T-helper 1 cell (primary cell): ENCODE data around the gene TFF3.

Source experiments
- DNase-seq, 5 donors: peaks; one replicate each; pipeline ENCODE4 v3.0.0-alpha.2; 2012 to 2020

TFF3 gene

GRCh38 chr21:42346866-42347600 lies 31.8 kb upstream of the TFF3 start:
- DNase-seq: no peak

DNA sequence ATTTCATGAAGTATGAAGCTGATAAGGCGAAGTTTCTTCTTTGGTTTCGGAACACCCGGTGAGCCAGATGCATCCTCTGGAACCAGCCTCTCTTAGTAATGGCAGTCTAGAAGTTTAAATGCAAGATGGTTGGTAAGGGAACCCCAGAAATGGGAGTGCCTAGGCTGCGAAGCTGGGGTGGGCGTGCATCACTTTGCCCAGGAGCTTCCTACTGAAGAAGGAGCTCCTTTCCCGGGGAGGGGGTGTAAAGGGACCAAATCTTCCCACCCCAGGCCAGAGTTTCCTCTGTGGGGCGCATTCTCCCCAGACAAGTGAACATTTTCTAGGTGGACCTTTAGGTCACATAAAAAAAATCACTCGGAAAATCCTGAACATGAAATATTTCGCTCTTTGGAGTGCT lies 31.2 kb upstream of the TFF3 start:
- DNase-seq: no peak

DNA sequence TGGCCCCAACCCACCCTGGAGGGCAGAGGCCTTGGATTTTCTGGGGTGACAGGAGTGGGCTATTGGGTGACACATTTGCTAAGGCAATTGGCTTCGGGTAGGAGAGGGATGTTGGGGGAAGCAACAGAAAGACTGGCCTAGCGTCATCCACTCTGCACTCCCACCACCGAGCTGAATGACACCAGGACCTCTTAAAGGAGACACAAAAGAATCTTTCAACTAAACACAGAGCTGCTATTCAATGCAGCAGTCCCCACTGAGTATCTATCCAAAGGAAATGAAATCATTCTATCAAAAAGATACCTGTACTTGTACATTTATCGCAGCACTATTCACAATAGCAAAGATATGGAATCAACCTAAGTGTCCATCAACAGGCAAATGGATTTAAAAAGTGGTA lies 29.4 kb upstream of the TFF3 start:
- DNase-seq: no peak

DNA sequence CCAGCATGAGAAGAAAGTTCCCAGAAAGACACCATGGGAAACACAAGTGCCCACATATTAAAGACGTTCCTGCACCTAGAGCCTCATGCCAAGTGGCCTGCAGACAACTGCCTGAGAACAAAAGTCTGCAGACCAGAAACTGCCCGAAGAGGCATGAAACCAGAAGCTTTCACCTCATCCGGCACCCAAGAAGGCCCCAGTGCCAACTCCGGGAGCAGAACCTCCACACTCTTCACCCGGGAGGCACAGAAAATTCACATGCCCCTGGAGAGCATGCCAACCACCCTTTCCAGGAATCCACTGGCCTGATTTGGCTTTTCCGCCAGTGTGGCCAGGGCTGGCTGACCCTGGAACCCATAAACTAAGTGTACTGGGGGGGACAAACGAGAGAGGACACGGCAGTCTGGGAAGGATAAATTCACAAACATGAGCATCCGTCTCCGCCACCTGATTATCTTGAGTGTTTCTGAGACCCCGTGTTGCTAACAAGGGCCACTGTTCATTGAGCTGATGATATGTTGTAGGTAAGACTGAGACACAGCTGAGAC lies 28.8 kb upstream of the TFF3 start:
- no peak for DNase-seq

DNA sequence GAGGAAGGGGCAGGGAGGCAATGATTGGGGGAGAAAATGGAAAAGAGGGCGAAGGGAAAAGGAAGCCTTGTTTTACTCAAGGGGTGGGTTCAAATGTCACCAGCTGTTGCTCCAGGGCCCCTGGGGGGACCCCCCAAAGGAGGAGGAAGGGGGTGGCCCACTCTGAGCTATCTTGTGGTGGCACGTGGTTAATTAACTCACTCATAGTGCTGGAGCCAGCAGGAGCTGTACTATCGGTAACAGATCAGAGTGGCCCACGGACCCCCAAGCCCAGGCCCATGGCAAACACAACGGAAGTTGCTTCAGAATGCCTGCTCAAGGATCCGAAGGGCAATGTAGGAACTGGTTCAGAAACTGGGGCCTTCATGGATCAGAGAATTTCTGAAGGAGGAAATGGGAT lies 28.3 kb upstream of the TFF3 start:
- DNase-seq: no peak

- no peak for DNase-seq
Measured at GRCh38 chr21:42343101-42343500, 27.9 kb upstream of the TFF3 start.

DNA sequence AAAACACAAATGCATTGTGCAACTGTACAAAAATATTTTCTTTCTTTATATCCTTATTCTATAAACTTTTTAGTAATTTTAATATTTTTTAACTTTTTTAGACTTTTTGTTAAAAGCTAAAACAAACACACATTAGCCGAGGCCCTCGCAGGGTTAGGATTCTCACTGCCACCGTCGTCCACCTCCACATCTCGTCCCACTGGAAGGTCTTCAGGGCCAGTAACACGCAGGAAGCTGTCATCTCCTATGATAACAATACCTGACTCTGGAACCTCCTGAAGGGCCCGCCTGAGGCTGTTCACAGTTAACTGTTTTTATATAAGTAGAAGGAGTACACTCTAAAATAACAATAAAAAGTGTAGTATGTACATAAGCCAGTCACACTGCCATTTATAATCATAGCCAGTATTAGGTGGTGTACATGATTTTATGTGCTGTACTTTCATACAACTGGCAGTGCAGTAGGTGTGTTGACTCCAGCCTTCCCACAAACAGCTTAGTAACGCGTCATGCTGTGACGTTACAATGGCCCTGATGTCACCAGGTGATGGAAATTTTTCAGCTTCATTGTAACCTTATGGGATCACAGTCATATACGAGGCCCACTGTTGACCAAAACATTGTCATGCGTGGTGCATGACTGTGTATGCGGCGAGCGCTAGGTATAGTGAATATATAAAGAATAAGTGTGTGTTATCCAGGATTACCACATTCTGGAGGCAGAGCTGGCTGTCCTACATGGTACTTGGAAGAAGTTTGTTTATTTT lies 26.8 kb upstream of the TFF3 start:
- DNase-seq: no peak

DNA sequence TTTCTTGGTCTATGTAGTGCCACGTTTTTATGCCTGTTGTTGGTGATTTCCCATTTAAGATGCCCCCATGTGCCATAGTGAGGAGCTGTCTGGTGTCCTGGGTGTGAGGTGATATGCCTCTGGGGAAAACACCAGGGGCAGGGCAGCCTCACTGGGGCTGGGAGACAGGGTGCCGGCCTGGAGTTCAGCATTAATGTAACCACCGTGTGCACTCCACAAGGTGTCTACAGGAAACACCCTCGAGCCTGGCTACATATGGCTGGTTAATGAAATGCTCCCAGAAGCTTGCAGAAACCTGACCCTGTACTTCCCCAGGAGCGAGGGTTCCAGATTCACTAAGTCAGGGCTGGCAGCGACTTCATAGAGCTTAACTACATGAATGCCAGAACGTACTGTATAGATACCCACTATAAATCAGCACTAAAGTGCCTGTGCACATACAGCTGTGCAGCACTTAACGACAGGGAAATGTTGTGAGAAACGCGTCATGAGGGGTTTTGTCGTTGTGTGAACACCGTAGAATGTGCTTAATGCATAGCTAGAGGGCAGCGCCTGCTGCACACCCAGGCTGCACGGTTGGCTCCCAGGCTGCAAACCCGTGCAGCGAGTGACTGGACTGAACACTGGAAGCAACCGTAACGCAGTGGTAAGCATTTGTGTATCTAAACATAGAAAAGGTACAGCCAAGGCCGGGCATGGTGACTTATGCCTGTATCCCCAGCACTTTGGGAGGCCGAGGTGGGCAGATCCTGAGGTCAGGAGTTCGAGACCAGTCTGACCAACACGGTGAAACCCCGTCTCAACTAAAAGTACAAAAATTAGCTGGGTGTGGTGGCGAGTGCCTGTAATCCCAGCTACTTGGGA lies 25.2 kb upstream of the TFF3 start:
- DNase-seq: no peak

- DNase-seq: peak in 1 of 5 donors; percentile 38
Measured at GRCh38 chr21:42338729-42339715, 23.8 kb upstream of the TFF3 start.

- DNase-seq: peak; percentile 57 to 81 (median 71)
Measured at GRCh38 chr21:42337830-42338728, 22.9 kb upstream of the TFF3 start.

DNA sequence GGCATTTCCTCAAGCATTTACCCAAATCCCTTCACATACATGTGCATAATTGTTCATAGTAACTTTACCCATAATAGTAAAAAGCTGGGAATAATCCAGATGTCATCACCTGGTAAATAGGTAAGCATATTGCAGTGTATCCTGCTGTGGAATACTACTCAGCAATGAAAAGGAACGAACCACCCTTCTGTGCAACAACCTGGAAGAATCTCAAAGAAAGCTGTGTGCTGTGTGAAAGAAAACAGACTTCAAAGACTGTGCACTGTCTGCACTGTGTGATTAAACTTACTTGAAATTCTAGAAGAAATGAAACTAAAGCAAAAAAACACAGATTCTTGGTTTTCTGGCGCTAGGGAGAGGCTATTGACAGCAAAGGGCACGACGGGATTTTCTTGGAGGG lies 22.1 kb upstream of the TFF3 start:
- no peak for DNase-seq

GRCh38 chr21:42336054-42336453 lies 20.8 kb upstream of the TFF3 start:
- DNase-seq: no peak

- no peak for DNase-seq
Measured at GRCh38 chr21:42332557-42333317, 17.5 kb upstream of the TFF3 start.

DNA sequence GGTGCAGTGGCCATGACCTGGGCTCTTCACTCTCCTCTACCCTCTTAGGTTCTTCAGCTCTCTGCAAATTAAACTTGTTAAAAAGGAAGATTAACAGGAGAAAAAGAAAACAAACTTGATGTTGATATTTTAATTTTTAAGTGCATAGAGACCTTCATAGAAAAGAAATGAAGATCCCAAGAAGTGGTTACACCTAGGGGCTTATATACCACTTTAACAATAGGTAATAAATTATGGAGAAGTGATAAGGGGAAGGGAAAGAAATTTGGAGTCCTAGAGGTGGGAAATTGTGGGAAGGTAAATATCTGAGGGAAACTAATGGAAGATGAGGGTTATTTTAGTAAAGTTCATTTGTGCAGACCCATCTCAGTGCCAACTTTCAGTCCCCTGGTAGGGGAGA lies 16.5 kb upstream of the TFF3 start:
- no peak for DNase-seq

DNA sequence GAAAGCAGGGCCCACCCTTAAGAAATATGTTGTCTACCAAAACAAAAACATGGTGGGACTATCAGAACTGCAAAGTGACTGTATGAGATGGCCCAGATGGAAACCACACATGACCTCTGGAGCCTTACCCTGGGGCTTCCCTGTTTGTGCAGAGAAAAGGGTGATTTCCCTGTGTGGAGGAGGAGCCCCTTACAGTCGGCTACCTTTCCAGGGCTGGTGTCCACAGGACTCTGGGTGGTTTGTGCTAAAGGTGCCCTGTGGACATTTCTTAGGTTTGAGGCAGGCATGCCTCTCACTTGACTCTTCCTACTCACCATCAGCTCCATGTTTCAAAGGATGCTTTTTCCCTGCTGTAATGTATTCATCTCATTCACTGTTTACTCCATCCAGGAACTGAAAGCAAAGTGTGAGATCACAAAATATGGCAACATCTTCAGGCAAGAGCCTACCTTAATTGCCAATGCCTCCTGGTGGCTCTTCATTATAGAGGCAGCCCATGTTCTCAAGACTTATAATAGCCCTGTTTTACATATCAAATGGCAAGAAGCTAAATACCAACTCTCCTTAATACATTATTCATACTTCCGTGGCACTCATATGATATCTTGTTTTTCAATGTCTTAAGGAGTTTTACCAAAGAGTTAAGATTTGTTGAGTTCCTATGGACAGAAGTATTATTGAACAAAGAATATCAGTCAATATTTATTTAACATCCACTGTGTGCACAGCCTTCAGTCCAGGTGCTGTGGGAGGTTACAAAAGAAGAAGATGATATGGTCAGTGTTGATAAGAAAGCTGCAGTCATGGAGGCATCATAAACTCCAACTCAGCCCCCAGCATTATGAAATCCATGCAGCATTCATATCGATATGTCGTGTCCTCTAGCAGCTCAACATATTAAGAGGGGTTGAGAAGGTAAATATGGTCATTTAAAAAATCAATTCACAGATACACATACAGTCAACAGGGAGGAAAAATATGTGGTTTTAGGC lies 15.5 kb upstream of the TFF3 start:
- DNase-seq: no peak

- no peak for DNase-seq
Measured at GRCh38 chr21:42324896-42325295, 9.7 kb upstream of the TFF3 start.

- DNase-seq: no peak
Measured at GRCh38 chr21:42321845-42322244, 6.6 kb upstream of the TFF3 start.

- no peak for DNase-seq
Measured at GRCh38 chr21:42321231-42321630, 6.0 kb upstream of the TFF3 start.

- no peak for DNase-seq
Measured at GRCh38 chr21:42320791-42321190, 5.6 kb upstream of the TFF3 start.
